Stimulated activated CD4-positive, alpha-beta T cell treated with anti-CD3 and anti-CD28 coated beads, Interleukin-4, amount 100 ng/mL, for 48 hours (primary cell): Measurements from ENCODE around the gene CGREF1.
A peak's percentile ranks its signal among the peaks of the same experiment; 100 is the strongest.
"Not testable (repeated sequence)": the region's sequence is repeated elsewhere in the genome, so short reads cannot be mapped to it uniquely, and the experiment has no call there.

ENCODE experiments used
- DNase-seq, 2 donors: peaks; one replicate each; pipeline ENCODE4 v3.0.0-alpha.2; 2020; ENCODE audit warnings: low read depth in 2 of 2

CGREF1 gene

DNA sequence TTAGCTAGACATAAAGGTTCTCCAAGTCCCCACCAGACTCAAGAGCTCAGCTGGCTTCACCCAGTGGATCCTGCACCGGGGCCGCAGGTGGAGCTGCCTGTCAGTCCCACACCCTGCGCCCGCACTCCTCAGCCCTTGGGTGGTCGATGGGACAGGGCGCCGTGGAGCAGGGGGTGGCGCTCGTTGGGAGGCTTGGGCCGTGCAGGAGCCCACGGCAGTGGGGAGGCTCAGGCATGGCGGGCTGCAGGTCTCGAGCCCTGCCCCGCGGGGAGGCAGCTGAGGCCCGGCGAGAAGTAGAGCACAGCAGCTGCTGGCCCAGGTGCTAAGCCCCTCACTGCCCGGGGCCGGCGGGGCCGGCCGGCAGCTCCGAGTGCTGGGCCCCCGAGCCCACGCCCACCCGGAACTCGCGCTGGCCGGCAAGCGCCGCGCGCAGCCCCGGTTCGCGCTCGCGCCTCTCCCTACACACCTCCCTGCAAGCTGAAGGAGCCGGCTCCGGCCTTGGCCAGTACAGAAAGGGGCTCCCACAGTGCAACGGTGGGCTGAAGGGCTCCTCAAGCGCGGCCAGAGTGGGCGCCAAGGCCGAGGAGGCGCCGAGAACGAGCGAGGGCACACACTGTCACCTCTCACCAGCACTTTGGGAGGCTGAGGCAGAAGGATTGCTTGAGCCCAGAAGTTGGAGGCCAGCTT lies 7.4 kb downstream of the CGREF1 start:
- DNase-seq = not testable (repeated sequence)

DNA sequence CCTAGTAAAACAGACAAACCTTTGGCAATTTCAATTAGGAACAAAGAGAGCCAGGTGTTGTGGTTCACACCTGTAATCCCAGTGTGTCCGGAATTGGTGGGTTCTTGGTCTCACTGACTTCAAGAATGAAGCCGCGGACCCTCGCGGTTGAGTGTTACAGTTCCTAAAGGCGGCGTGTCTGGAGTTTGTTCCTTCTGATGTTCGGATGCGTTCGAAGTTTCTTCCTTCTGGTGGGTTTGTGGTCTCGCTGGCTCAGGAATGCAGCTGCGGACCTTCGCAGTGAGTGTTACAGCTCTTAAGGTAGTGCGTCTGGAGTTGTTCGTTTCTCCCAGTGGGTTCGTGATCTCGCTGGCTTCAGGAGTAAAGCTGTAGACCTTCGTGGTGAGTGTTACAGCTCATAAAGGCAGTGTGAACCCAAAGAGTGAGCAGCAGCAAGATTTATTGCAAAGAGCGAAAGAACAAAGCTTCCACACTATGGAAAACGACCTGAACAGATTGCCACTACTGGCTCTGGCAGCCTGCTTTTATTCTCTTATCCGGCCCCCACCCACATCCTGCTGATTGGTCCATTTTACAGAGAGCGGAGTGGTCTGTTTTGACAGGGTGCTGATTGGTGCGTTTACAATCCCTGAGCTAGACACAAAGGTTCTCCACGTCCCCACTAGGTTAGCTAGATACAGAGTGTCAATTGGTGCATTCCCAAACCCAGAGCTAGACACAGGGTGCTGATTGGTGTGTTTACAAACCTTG lies 8.2 kb downstream of the CGREF1 start:
- DNase-seq = not testable (repeated sequence)

GRCh38 chr2:27109083-27109482 lies 9.8 kb downstream of the CGREF1 start:
- no peak for DNase-seq

DNA sequence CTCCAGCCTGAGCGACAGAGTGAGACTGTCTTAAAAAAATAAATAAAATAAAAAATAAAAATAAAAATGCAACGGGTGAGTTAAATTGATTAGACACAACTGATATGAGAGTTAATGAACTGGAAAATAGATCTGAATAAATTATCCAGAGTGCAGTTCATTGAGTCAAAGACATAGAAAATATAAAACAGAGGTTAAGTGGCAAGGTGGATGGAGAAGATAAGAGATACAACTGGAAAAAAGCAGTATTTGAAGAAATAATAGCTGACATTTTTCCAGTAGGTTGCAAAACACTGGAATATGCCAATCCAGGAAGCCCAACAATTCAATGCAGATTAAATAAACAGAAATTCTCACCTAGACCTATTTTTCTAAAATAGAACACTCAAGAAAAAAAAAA lies 10.7 kb downstream of the CGREF1 start:
- no peak for DNase-seq

- DNase-seq = no peak
These were observed 12.9 kb downstream of the CGREF1 start for GRCh38 chr2:27105981-27106380.

GRCh38 chr2:27102329-27102728 lies 16.6 kb downstream of the CGREF1 start:
- no peak for DNase-seq

DNA sequence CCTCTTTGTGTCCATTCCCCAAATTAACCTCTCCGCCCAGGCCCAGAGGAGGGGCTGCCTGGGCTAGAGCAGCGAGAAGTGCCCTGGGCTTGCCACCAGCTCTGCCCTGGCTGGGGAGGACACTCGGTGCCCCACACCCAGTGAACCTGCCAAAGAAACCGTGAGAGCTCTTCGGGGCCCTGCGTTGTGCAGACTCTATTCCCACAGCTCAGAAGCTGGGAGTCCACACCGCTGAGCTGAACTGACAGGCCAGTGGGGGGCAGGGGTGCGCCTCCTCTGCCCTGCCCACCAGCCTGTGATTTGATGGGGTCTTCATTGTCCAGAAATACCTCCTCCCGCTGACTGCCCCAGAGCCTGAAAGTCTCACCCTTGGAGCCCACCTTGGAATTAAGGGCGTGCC lies 18.9 kb downstream of the CGREF1 start:
- DNase-seq = no peak

GRCh38 chr2:27099334-27099955 lies 19.5 kb downstream of the CGREF1 start:
- DNase-seq = no peak

- no peak for DNase-seq
These were observed 21.6 kb downstream of the CGREF1 start for GRCh38 chr2:27097341-27097740.

- no peak for DNase-seq
These were observed 22.1 kb downstream of the CGREF1 start for GRCh38 chr2:27096748-27097297.

- peak; percentile 19 to 29 for DNase-seq
These were observed 22.9 kb downstream of the CGREF1 start for GRCh38 chr2:27095745-27096651.

DNA sequence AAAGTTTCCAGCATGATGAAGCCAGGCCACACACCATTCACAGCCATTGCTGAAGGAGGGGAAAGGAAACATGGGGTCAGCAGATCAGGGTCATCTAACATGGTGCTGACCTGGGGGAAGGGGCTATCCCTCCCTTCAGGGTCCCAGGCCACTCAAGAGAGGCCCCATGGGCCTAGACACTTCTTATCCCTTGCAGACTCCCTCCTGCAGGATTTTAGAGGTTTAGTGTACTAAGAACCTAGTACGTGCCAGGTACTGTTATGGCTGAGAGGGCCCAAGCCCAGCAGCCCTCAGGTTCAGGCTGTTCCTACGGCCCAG lies 23.5 kb downstream of the CGREF1 start:
- no peak for DNase-seq

DNA sequence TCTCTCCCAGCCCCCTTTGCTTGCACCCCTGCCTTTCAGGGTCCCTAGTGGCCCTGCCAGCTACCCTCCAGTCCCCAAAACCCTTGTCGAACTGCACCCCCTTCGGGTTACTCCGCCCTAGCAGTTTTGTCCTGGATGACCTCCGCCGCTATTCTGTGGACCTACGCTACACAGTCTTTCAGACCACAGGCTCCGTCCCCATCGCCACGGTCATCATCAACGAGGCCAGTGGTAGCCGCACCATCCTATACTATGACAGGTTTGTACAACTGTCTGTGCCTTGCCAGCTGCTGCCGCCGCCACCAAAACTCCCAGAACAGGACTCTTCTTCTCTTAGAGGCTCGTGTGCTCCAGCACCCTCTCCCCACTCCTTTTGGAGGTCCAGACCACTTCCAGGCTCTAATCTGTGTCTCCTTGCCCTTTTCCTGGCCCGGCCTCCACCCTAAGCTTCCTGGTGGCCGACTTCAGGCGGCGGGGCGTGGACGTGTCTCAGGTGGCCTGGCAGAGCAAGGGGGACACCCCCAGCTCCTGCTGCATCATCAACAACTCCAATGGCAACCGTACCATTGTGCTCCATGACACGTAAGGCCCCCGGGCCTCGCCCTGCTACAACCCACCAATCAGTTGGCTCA lies 24.5 kb downstream of the CGREF1 start:
- DNase-seq = no peak

DNA sequence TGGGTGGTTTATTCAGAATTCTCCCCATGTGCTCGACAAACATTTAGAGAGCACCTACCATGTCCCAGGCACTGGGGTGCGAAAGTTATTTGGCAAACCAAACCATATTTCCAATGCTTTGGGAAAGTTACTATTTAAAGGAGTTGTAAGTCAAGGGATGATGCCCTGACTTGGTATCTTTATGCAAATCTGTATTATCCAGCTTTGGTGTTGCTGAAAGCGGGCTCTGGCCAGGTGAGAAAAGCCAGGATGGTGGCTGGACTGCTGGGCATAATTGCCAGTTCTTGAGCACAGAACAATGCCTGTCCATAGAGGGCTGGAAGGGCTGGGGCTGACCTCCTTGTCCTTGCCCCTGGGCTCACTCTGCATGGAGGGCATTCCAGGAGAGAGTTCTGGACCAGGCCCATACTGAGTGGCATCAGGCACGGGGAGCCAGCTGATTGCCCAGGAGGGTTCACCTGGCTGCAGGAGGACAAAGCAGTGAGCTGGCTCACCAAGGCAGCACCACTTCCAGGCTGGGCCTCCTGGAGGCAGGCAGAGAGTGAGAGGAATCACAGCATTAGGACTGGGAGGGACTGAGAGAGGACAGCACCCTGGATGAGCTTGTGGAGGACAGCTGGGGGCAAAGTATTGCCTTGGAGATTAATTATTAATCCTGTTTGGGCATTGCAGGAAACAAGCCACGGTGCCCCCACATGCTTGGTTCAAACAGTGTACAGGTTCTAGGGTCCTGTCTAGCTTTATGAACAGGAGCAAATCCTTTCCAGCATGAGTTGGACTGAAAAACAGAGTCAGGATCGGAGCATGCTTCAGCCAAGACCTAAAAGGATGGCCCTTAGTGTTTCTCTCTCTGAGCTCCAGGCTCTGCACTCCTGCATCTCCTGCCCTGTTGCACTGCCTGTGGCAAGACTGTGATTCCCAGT lies 25.2 kb downstream of the CGREF1 start:
- DNase-seq = no peak

- no peak for DNase-seq
These were observed 26.1 kb downstream of the CGREF1 start for GRCh38 chr2:27092696-27093429.

DNA sequence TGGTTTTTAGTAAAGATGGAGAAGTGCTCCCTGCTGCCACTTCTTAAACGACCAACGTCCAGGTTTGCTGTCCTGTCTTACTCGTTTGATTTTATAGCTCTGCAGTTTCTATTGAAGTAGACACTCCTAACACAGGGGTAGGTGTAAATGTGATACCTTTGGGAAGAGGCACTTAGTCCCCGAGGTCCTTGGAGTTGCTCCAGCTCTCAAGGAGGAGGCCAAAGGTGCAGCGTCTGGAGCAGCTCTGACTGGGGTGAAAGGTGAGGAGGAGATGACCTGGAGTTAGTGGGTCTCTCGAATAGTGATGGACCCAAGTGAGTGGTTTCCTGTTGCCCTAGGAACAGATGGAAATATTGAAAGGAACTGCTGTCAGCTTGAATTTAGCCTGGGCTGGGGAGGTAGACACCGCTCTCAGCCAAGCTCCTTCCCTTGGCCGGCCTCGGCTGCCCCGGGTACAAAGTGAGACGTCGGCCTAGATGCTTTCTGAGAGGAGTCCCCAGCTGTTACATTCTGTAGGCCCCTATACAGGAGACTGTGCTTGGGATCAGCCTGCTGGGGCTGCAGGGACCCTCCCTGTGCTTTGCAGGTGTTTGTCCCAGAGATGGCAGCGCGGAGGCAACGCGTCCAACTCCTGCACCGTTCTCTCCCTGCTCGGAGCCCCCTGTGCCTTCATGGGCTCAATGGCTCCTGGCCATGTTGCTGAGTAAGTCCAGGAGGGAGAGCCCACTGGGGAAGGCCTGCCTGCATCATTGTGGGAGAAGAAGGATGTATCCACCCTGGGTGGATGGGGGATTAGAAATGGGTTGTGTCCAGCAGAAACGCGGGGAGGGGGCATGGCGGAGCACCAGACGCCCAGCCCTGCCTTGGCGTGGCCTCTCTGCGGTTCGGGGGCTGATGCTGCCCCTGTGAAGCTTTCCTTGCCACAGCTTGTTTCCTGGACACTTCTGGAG lies 26.9 kb downstream of the CGREF1 start:
- no peak for DNase-seq

- no peak for DNase-seq
These were observed 29.6 kb downstream of the CGREF1 start for GRCh38 chr2:27089111-27089954.
